ENCODE results near the gene KCNIP4.

The KCNIP4 gene

DNA sequence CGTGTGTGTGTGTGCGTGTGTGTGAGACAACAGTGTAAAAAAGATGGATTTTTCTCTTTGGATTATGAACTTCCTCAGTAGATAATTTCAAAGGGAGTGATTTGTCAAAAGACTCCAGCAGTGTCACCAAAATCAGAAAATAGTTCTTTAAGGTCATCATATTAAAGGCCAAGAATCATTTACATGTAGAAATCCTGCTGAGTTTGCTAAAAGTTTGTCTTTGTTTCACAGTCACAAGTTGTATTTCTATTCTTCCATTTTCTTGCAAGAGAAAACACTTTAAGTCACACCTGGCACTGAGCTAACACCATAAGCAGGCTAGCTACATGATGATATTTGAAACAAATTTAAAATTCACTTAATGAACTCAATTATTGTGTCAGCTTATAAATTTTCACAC is 1025.6 kb downstream of the KCNIP4 start:
- no peak for DNase-seq

- DNase-seq: no peak
These were observed 1032.5 kb downstream of the KCNIP4 start for GRCh38 chr4:20916106-20916505.

GRCh38 chr4:20904966-20905365 is 1043.6 kb downstream of the KCNIP4 start:
- DNase-seq: no peak

DNA sequence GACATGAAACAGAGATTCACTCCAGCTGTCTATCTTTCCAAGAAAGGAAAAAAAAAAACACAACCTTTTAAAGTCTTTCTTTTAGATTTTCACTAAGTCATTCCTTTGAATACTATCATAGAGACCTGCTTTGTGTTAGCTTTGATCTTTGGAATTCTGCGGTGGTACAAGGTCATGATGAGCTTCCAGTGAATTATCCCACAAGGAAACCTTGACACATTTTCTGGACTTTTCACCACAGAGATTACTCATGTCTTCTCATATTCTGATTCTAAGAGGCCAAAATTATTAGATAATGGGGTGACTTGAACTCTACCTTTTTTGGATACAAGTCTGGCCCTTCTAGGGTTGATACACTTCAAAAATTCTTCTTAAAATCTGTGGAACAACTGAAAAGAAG is 1046.7 kb downstream of the KCNIP4 start:
- DNase-seq: no peak

DNA sequence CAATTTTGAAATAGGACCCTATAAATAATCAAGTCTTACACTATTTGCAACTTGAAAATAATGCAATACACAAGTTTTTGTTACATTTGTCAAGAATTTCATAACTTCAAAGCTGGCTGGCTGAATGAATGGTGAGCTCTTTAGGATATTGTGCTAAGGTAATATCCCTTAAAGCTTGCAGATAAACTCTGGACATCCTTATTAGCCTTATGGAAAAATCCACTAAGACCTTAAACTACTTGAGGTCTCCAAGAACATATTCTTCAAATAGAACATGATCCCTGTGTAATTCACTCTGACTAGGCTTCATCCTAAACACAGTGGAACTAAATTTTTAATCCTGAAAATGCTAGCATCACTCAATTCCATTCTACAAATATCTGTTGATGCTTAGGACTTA is 1049.0 kb downstream of the KCNIP4 start:
- no peak for DNase-seq

DNA sequence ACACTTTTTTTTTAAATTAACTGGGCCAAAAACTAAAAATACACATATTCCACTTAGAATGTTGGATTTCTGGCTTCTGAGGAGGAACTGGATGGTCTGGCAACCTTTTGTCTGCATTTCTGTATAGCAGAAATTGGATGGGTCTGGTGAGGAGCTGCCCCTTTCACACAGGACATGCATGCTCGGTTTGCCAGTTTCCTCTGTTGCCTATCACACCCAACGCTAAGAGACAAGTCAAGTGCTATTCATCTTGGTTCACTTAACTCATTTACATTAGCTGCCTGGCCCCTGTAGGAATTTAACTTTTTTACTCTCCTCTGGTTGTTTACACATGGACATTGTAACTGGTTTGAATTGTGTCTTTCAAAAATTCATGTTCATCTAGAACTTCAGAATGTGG is 1052.6 kb downstream of the KCNIP4 start:
- DNase-seq: no peak

DNA sequence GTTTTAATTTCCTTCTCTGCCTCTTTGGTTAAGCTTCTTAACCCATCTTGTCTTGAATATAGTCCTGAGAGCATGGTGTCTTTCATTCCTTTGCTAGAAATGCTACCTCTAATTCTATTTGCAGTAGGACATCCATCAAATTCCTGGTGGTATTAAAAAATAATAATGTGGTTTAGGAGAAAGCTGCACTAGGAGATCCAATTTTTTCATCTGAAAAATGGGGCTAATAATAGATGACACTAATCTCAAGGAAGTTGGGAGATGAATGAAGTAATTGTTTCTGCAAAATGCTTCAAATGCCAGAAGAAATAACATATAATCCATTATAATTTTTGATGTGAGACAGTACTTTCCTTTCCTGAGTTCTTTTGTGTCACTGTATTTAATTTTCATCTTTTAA is 1053.4 kb downstream of the KCNIP4 start:
- no peak for DNase-seq

- no peak for DNase-seq
These were observed 1057.8 kb downstream of the KCNIP4 start for GRCh38 chr4:20890761-20891160.

GRCh38 chr4:20889901-20890300 is 1058.7 kb downstream of the KCNIP4 start:
- DNase-seq: no peak

- no peak for DNase-seq
These were observed 1064.9 kb downstream of the KCNIP4 start for GRCh38 chr4:20883677-20884076.

GRCh38 chr4:20883231-20883630 is 1065.3 kb downstream of the KCNIP4 start:
- no peak for DNase-seq

GRCh38 chr4:20882500-20882899 is 1066.1 kb downstream of the KCNIP4 start:
- DNase-seq: no peak

DNA sequence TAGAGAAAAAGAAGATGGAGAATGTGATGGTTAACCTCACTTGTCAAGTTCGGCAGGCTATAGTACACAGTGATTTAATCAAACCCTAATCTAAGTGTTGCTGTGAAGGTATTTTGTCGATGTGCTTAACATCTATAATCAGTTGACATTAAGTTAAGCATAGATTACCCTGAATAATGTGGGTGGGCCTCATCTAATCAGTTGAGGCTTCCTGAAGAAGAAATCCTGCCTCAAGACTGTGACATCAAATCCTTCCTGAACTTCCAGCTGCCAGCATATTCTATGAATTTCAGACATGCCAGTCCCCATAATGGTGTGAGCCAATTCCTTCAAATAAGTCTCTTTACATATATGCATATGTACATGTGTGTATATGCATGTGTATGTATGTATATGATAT is 1066.9 kb downstream of the KCNIP4 start:
- DNase-seq: no peak

- no peak for DNase-seq
These were observed 1069.8 kb downstream of the KCNIP4 start for GRCh38 chr4:20878806-20879205.

GRCh38 chr4:20870436-20870835 is 1078.1 kb downstream of the KCNIP4 start:
- DNase-seq: no peak

GRCh38 chr4:20868108-20868507 is 1080.5 kb downstream of the KCNIP4 start:
- DNase-seq: no peak

DNA sequence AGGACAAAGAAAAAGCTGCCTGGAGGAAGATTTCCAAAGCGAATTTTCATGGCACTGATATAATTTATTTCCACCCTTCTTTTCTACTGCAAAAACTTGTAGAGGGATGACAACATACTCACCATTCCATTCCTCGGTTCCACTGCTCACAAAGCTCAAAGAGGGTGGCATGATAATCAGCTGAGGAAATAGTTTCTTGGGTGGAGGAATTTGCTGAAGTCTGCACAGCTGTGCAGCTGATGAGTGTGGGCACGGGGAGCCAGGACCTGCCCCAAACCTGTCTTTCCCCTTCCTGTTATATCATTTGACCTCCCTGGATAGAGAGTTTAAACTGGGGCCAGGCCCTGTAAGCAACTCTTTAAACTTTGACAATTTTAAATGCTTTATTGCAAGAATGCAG is 1087.7 kb downstream of the KCNIP4 start:
- DNase-seq: no peak

DNA sequence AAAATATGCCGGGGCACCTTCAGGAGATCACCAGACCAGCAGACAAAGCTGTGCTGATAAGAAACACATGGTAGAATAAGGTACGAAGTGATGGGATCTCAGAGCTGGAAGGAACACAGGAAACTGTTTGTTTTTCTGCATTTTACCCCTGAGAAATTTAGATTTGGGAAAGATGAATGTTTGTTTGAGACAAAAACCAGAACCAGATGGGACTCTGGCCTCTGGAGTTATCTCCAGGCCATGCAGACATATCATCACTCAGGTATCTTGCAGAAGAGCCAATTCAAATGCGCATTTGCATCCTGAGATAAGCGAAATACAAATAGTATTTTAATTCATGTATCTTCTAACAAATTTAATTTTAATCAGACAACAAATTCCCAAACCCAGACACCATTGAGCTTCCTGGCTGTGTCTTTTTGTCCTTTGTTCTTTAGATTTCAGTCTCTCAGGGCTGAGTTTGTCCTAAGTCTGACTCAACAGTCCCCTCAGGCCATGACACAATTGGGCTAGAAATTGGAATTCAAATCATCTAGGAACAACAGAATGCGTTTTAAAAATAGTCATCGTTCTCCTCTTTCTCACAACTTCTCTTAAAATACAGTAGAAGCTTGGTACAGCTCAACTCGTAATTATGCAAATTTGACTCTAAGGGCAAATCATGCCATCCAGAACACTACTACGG is 1089.3 kb downstream of the KCNIP4 start:
- no peak for DNase-seq

DNA sequence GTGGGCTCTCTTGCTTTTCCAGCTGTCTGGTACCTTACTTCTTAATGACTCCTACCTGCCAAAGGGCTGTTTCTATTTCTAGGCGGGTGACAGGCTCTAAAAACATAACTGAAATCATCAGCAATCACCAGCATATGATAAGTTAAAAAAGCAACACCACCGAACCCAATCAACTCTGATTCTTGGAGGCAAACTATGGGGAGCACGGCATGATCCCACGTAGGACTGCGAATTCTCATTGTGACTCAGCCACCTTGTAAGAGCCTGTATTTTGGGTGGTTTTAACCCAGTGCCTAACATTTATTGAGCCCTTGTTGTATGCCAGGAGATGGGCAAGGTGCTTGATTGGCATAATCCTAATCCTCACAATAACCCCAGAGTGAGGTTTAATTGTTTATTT is 1091.5 kb downstream of the KCNIP4 start:
- DNase-seq: no peak

DNA sequence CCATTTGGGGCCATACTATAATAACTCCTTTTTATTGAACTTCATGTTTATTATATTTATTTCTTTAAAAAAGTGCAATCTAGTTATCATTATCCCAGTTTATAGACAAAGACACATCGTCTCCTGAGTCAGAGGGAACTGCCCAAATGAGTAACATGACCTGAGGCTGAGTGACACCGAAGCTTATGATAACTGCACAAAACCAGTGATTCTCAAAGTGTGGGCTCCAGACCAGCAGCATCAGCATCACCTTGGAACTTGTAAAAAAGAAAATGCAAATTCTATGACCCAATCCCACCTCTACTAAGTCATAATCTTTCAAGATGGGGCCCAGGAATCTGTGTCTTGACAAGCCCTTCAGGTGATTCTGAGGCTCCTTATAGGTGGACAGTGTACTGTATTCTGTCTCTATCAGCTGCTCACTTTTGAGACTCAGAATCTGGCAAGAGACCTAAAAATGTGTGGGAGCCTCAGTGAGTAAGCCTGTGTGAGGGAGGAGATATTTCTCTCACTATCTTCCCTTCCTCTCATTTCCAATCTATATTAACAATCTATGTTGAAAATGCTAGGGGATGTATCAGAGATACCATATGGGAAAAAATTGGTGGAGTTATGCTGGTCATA is 1101.3 kb downstream of the KCNIP4 start:
- no peak for DNase-seq

- DNase-seq: no peak
These were observed 1104.3 kb downstream of the KCNIP4 start for GRCh38 chr4:20844311-20844710.

GRCh38 chr4:20840648-20841190 is 1107.9 kb downstream of the KCNIP4 start:
- no peak for DNase-seq

GRCh38 chr4:20839957-20840356 is 1108.6 kb downstream of the KCNIP4 start:
- no peak for DNase-seq

GRCh38 chr4:20838476-20838875 is 1110.1 kb downstream of the KCNIP4 start:
- no peak for DNase-seq

DNA sequence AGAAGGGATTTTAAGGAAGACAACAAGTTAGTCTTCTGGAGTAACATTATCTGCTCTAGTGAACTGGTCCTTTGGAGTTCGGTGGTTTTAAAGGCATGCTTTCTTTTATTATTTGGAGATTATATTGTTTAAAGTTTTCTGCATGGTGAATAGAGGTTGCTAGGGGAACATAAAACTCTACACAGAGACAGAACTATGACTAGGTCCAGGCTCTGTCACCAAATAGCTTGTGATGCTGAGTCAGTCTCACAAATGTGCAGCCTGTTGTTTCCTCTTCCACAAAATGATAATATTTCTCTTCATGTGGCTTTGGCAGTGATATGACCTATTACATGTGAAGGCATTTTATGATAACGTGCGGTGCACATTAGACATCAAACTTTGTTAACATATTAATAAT is 1115.7 kb downstream of the KCNIP4 start:
- no peak for DNase-seq

All from activated CD4-positive, CD25-positive, alpha-beta regulatory T cell (primary cell).